Activated CD4-positive, alpha-beta T cell treated with anti-CD3 and anti-CD28 coated beads for 36 hours (primary cell): ENCODE data around the gene CLDN6. TPM values are rescaled to one million over a fixed set of nuclear protein-coding genes. Genes with fewer than 3 reads are reported as not detected.

Experiments used
- ATAC-seq: fragments of 200-7000 bp; cut with Tn5 transposase; one replicate; pipeline ENCODE4 v1.10.0; 2021; ENCODE audit warnings: mild to moderate bottlenecking, moderate library complexity
- CTCF ChIA-PET: fragments of 350-600 bp; sonication (Branson Sonifier 250); formaldehyde crosslinking; loops from one replicate; lab custom pipeline; 2021; ENCODE audit warnings: antibody characterized with exemption; lab: Charles Lee
- POLR2A ChIA-PET: fragments of 350-600 bp; sonication (Branson Sonifier 250); formaldehyde crosslinking; loops from one replicate; lab custom pipeline; 2021; ENCODE audit warnings: antibody characterized with exemption, inconsistent platforms; lab: Charles Lee
- DNase-seq: peaks from one replicate; pipeline ENCODE4 v3.0.0-alpha.2; 2020
- H3K27ac Mint-ChIP-seq: one replicate; pipeline ENCODE4 v1.8.0; 2021; ENCODE audit warnings: mixed read lengths
- H3K27me3 Mint-ChIP-seq: one replicate; pipeline ENCODE4 v1.8.0; 2021; ENCODE audit warnings: mixed read lengths
- H3K36me3 Mint-ChIP-seq: one replicate; pipeline ENCODE4 v1.8.0; 2021; ENCODE audit warnings: low read depth, mixed read lengths
- H3K4me1 Mint-ChIP-seq: one replicate; pipeline ENCODE4 v1.8.0; 2021; ENCODE audit warnings: mixed read lengths
- H3K4me3 Mint-ChIP-seq: one replicate; pipeline ENCODE4 v1.8.0; 2021; ENCODE audit warnings: mild to moderate bottlenecking, moderate library complexity, mixed read lengths
- H3K9me3 Mint-ChIP-seq: one replicate; pipeline ENCODE4 v1.8.0; 2021; ENCODE audit warnings: low read depth, mixed read lengths
- intact Hi-C, 2 experiments: fragments of 100-400 bp; cut with DNase I in 1 of 2; cut with micrococcal nuclease in 1 of 2; formaldehyde crosslinking; loops; one replicate each; pipeline versions ENCODE4 v1.14.2 to v1.15.1; 2022 to 2024; cut with DNase I, micrococcal nuclease
- total RNA-seq, 2 experiments: library from RNA; stranded (reverse); gene quantifications; one replicate each; pipeline ENCODE4 v1.2.3, GENCODE V29; 2021

The CLDN6 gene
- total RNA-seq, 2 experiments from 2014 or later: not detected

DNA sequence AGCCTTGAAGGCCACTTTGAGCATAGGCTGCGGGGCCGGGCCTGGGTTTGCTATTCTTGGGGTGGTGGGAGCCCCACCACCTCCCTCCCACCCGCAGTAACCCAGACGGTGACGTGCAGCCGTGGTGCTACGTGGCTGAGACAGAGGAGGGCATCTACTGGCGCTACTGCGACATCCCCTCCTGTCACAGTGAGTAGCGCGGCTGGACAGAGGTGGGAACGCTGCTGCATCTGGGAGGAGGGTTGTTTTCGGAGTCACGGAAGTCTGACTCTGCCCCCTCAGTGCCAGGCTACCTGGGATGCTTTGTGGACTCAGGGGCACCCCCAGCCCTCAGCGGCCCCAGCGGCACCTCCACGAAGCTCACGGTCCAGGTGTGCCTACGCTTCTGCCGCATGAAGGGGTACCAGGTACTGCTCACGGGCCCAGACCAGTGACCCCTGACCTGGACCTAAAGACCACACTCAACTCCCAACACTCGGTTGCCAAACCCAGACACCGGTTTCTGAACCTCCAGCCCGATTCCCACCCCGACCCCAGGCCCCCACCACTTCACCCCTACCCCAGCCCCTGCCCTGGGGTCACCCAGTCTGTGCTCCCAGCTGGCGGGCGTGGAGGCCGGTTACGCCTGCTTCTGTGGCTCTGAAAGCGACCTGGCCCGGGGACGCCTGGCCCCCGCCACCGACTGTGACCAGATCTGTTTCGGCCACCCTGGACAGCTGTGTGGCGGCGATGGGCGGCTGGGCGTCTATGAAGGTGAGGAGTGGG, 51.8 kb downstream of the CLDN6 start:
- peaks cover 40% of the 10 kb centered on the region for H3K4me1 Mint-ChIP-seq
- H3K9me3 Mint-ChIP-seq: no peaks in the 10 kb centered on the region
- DNase-seq (no peak), ATAC-seq (no peak)
- ChIA-PET CTCF (interaction anchor here (1.2 kb wide), 1 partner anchor 54 kb away, joined by 4 read pairs; the partner anchor contains the start of gene FLYWCH1), POLR2A (interaction anchor here (0.9 kb wide), 1 partner anchor 163 kb away, joined by 3 read pairs; no protein-coding TSS in a partner anchor)
- intact Hi-C loops: loop anchor here in 1 of 2 experiments (5.0 kb wide), 1 partner anchor 294 kb away; no protein-coding TSS in a partner anchor
- peaks cover 4% of the 10 kb centered on the region for H3K36me3 Mint-ChIP-seq
- H3K4me3 Mint-ChIP-seq: no peak overlapping the region
- H3K27ac Mint-ChIP-seq: no peak overlapping the region
- H3K27me3 Mint-ChIP-seq: peaks cover 30% of the 10 kb centered on the region

Other genes with a start within 250 kb of the CLDN6 start
- 100 to 1,000 TPM; 268 to 269 TPM for gene ELOB, start 240.9 kb downstream of the CLDN6 start, total RNA-seq
- gene PRSS33, start 230.6 kb downstream of the CLDN6 start, total RNA-seq: not detected
- gene PRSS41, start 219.7 kb downstream of the CLDN6 start, total RNA-seq: not detected
- under 1 TPM; 0.69 to 0.71 TPM for gene PRSS21, start 200.9 kb downstream of the CLDN6 start, total RNA-seq
- gene ZG16B, start 187.9 kb downstream of the CLDN6 start, total RNA-seq: 1 to 10 TPM in 1 of 2 experiments, under 1 TPM in 1; 0.65 to 1.2 TPM
- not detected for gene PRSS22, start 160.0 kb downstream of the CLDN6 start, total RNA-seq
- gene FLYWCH2, start 135.0 kb downstream of the CLDN6 start, total RNA-seq: 10 to 100 TPM; 16.8 to 17.3 TPM
- gene FLYWCH1, start 106.3 kb downstream of the CLDN6 start, total RNA-seq: 10 to 100 TPM; 26.6 to 37.9 TPM
- gene KREMEN2, start 53.9 kb downstream of the CLDN6 start, total RNA-seq: not detected
- gene PAQR4, start 48.8 kb downstream of the CLDN6 start, total RNA-seq: 10 to 100 TPM; 28.7 to 31.2 TPM
- gene PKMYT1, start 37.7 kb downstream of the CLDN6 start, total RNA-seq: 100 to 1,000 TPM; 101 to 117 TPM
- gene CLDN9, start 5.3 kb downstream of the CLDN6 start, total RNA-seq: not detected
- 1 to 10 TPM; 5.4 to 7.7 TPM for gene TNFRSF12A, start 2.2 kb upstream of the CLDN6 start, total RNA-seq
- gene HCFC1R1, start 5.8 kb upstream of the CLDN6 start, total RNA-seq: 10 to 100 TPM; 30.0 to 30.7 TPM
- 10 to 100 TPM; 46.9 to 50.2 TPM for gene THOC6, start 5.9 kb upstream of the CLDN6 start, total RNA-seq
- gene BICDL2, start 18.8 kb upstream of the CLDN6 start, total RNA-seq: 1 to 10 TPM in 1 of 2 experiments, under 1 TPM in 1; 0.58 to 1.2 TPM
- gene MMP25, start 28.4 kb upstream of the CLDN6 start, total RNA-seq: under 1 TPM; 0.55 to 0.91 TPM
- 1,000 to 10,000 TPM; 1,864 to 2,360 TPM for gene IL32, start 47.5 kb upstream of the CLDN6 start, total RNA-seq
- gene ZSCAN10, start 81.1 kb upstream of the CLDN6 start, total RNA-seq: under 1 TPM; 0.11 to 0.30 TPM
- gene ZNF205, start 94.4 kb upstream of the CLDN6 start, total RNA-seq: under 1 TPM; 0.21 to 0.32 TPM
- gene ZNF213, start 116.8 kb upstream of the CLDN6 start, total RNA-seq: 1 to 10 TPM; 7.6 to 8.3 TPM
- not detected for gene OR1F1, start 170.0 kb upstream of the CLDN6 start, total RNA-seq
- gene ZNF200, start 217.0 kb upstream of the CLDN6 start, total RNA-seq: 1 to 10 TPM; 8.3 to 9.0 TPM
- under 1 TPM; 0.09 to 0.14 TPM for gene MEFV, start 238.4 kb upstream of the CLDN6 start, total RNA-seq